SW480 (cell line): Measurements from ENCODE around the gene TRIM33.

Experiments used
- DNase-seq: peaks from one replicate; pipeline ENCODE4 v3.0.0-alpha.2; 2016; ENCODE audit warnings: low spot score

Gene TRIM33

DNA sequence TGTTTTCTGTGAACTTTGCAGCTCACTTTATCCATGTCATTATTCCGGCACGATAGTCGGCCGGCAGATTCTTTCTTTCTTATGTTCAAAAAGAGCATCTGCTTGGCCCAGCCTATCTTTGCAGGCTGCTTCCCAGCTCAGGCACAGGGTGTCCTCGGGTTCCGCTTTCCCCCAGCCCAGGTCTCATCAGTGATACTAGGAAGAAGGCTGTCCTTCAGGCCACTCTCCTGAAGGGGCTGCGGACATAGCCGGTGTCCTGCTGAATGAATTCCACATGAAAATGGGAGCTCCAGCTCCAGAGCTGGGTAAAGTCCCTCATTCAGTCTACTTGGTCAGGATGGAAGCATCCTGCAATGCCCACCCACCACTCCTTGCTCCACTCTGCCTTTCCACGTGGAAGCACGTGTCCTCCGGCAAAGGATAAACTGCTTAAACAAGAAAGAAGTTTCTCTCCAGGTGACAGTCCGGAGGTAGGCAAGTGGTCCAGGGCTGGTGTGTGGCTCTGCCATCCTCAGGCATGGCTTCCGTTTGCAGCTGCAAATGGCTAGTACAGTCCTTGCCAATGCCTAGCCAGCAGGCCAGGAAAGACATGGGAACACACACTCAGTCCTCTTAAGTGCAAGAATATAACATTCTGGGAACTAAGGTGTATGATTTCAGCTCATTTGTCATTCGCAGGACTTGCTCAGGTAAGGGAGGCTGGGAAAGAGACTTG, 161.0 kb downstream of the TRIM33 start:
- no peak for DNase-seq

DNA sequence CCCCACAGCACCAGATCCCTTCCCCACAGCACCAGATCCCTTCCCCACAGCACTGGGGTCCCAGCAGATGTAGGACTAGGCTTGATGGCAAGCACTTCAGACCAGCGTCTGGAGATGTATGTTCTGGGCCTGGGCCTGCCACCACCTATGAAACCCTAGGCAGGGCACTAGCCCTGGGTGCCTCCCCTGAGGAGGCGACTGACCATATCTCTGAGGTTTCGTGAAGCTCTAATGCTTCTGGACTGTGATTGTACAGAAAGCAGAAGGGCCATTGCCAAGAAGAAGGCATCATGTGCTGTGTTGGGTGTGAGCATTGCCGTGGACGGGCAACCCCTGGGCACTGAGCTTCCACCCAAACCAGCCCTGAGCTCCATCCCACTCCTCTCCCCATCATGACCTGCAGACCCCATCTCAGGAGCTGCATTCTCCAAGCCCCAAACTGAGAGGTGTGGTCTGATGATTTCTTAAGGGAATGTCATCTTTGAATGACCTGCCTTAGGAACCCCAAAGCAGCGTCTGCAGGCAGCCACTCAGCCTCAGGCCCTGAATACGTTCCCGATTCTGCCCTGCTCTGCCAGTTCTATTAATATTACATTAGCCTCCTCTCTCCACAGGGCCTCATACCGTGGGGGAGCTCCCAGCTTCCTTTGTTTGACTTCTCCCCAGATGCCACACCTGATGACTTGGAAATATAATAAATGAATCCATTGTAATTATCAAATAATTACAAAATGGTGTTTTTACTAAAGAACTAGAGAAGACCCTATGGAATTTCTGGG, 163.4 kb downstream of the TRIM33 start:
- DNase-seq = no peak

DNA sequence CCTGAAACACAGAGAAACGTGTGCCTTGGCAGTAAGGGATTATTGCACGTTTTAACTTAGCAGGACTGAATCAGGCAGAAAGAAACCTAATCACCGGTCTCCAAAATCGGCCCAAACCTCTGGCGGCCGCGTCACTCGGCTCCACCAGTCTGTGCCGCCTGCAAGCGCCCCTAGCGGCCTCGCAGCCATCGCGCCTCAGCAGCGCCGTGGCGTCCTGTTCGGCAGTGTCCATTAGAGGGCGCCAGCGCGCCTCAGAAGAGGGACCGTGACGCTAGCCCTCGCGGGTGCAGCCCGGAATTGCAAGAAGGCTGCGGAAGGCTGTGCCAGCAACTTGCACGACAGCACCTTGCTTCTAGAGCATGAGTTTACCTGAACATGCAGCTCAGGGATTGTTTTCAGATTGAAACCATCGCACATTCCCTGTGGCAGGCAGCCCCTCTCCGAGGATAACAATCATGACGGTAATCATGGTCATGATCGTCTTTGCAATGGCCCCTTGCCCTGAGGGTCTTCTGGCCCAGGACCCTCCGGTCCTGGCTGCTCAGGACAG, 164.4 kb downstream of the TRIM33 start:
- DNase-seq = peak; percentile 79

DNA sequence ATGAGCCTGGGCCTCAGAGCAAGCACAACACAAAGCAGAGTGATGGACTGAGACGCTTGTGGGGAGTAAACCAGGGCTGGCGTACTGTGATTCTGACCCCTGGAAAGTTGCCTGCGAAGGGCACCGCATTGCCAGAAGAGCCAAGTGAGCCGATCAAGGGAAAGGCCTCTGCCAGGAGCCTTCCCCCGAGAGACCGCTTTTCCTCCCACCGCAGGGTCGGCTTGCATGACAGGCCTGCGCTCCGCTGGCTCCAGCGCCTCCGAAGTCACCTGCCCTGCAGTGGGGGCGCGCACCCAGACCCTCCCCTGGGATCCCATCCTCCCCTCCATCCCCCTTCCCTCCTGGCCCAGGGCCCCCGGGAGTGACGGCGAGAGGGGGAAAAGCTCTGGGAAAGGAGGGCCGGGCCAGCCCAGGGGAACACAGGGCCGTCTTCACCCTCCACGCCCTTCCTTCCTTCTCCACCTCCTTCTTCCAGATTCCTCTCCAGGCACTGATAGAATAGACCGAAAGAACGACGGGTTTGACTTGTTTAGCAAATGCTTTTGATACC, 165.0 kb downstream of the TRIM33 start:
- DNase-seq = no peak

DNA sequence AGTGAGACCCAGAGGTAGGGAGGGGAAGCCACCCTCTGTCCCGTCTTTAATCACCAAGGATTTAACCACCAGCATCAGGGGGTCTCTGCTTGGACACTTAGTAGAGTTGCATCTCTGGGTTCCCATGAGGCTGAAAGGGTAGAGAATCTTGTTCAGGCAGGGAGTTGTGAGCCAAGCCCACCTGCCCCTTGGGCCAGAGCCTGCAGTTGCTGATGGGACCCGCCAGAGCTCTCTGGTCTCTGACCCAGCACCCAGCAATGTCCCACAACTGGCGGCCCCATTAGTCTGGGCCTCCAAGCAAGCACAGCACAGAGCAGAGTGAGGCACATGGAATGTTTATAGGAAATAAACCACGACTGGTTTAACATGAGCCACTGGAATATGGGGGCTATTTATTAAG, 166.3 kb downstream of the TRIM33 start:
- DNase-seq = no peak
